Ammon's horn (tissue), 1 donor: ENCODE results near the gene ATCAY.
"Not testable (repeated sequence)": the region's sequence is repeated elsewhere in the genome, so short reads cannot be mapped to it uniquely, and the experiment has no call there.

Source experiments
- DNase-seq: peaks from one replicate; pipeline ENCODE4 v3.0.0-alpha.2; 2016; ENCODE audit warnings: low spot score

The ATCAY gene

DNA sequence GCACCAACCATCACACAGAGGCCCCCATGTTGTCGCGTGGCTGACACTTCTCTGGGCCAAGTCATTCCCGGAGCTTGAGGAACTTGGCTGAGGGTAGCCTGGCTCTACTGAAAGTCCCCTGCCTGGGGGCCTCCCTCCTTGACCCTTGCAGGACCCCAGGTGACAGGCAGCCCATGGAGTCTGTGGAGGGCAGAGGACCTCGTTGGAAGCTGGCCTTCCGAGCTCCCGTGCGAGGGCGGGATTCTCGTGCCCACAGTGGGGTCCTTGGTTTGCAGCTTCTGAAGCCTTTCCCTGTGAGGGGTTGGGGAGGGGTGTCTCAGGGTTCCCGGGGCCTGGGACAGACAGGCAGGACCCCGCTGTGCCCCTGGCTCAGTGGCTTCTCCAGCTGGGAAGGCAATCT lies 68.8 kb downstream of the ATCAY start:
- DNase-seq: no peak

DNA sequence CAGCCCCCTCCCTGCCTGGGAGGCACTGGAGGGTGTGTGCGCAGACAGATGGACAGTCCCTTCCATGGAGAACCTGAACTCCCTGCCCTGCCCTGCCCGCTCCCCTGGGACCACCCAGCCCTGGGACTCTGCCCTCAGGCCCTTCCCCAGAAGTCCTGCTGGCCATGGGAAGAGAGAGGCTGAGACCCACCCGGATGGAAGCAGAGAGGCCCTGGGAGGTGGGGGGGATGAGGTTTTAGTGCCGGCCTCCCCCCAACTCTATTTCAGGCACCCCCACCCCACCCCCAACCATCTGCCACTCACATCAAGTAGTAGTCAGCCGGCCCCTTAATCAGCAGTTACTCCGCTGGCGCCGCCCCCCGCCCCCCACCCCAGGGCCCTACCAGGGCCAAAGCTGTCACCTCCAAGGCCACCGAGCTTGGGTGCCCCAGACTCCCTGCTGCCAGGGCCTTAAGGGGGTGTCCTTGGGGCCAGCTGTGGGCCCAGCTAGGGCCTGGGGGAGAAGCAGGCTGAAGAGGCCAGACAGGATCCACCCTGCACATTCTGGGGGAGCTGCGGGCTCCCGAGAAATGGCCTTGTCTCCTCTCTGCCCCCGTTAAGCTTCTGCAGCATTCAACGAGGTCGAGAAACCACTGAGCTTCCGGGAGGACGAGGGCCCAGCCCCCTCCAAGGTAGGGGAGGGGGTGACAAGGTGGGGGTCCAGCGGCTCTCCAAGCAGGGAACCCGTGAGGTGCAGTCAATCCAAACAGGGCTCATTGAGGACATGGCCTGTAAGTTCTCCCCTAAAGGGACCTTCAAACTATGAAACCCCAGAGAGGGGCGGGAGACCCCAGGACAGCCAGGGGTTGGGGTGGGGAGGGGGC lies 69.7 kb downstream of the ATCAY start:
- DNase-seq: no peak

GRCh38 chr19:3950871-3951861 lies 70.7 kb downstream of the ATCAY start:
- DNase-seq: no peak

- DNase-seq: not testable (repeated sequence)
Measured at GRCh38 chr19:3952755-3953276, 72.3 kb downstream of the ATCAY start.

- no peak for DNase-seq
Measured at GRCh38 chr19:3954107-3954506, 73.6 kb downstream of the ATCAY start.

DNA sequence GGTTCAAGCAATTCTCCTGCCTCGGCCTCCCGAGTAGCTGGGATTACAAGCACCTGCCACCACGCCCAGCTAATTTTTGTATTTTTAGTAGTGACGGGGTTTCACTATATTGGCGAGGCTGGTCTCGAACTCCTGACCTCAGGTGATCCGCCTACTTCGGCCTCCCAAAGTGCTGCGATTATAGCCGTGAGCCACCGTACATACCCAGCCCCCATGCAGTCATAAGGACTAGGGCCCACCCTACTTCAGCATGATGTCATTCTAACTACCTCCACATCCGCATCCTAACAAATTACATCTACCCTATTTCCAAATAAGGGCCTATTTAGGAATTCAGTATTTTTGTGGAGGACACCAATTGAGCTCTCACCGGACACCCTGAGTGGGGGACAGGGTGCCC lies 74.8 kb downstream of the ATCAY start:
- DNase-seq: not testable (repeated sequence)

DNA sequence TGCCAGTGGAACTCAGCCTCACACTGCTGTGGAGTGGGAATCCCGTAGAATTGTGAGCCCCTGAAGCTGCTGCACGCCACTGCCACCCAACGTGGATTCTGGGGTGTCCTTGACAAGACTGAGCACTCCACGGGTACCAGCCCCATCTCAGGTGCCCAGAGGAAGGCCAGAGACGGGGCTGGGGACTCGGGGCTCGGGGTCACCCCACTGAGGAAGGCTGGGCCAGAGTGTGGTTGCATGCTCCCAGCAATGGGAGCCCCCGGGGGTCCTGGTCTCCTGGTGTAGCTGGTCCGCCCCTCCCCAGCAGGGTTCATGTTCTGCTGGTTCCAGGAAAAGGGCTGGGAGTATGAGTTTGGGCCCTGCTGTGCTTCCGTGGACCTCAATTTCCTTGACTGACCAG lies 75.2 kb downstream of the ATCAY start:
- no peak for DNase-seq

DNA sequence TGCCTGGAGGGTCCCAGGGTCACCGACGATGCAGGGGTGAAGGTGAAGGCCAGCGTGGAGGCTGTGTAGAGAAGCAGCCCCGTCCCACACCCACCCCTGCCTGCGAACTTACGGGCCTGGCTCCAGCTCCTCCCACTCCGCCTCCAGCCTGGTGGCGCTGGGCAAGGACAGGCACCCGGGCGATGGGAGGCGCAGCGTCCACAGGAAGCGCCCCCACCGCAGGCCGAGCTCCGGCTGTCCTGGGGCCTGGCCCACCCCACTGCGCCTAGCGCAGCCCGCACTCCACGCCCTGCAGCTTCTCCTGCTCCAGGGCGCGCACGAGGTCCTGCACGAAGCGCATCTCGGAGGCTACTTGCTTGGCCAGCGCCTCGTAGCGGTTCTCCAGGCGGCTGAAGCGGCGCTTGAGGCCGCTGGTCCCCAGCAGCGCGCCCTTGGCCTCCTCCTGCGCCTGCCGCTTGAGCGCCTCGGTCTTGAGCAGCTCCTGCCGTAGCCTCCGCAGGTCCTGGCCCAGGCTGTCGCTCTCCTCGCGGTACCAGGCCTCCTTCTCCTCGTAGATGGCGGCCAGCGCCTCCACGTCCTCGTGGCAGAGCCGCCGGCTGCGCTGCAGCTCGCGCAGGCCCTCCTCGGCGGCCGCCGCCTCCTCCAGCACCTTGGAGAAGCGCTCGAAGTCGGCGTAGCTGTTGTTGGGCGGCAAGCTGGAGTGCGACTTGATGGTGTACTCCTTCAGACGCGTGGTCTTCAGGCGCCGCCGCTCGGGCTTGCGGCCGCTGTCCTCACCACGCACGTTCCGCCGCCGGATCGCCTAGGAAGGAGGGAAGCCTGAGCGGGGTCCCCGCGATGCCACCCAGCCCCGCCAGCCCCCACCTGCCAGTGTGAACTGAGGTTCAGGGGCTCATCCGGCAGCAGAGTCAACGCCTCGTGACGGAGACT lies 78.6 kb downstream of the ATCAY start:
- DNase-seq: no peak

DNA sequence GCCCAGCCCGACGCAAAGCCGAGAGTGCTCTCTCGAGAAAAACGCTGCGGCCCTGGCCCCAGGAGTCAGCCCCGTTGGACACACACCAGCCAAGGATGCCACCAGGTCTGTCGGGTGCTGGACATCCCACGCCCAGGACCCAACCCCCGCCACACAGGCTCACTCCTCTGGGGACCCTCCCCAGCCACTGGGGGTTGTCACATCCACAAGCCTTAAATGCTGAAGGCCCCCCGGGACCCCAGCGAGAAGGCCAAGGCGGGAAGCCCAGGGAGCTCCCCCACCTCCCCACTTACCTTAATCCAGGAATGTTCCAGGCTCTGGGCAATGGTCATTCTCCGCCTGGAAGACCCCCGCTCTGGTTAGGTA lies 79.3 kb downstream of the ATCAY start:
- no peak for DNase-seq

GRCh38 chr19:3961007-3961406 lies 80.5 kb downstream of the ATCAY start:
- no peak for DNase-seq

DNA sequence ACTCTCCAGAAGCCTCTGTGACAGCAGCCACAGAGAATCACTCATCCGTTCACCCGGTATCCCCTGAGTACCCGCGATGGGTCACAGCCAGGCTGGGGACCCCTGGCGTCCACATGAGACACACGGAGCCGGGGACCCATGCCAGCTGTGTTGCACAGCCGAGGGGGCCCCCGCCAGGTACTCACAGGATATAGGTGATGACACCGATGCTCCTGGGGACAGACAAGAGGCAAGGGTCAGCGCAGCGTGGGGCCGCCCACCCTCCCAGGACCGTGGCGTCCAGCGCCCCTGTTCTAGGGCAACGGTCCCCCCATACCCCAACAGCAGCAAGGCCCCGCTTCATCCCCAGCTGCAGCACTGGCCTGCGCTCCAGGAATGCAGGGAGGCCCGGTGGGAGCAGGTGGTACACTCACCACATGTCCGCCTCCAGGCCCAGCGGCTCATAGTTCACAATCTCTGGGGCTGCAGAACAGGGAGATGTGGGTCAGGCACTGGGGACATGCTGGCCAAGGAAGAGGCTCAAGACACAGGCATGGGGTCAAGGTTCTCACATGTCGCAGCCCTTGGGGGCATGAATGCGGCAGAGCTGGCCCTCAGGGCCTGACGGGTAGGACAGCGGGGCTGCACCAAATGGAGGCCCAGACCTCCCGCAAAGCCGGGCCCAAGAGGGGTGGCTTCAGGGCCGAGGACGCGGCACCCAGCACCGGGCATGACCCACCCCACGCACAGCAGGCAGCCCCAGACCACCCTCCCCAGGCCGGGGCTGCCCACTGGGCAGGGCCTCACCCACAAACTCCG lies 83.2 kb downstream of the ATCAY start:
- no peak for DNase-seq

DNA sequence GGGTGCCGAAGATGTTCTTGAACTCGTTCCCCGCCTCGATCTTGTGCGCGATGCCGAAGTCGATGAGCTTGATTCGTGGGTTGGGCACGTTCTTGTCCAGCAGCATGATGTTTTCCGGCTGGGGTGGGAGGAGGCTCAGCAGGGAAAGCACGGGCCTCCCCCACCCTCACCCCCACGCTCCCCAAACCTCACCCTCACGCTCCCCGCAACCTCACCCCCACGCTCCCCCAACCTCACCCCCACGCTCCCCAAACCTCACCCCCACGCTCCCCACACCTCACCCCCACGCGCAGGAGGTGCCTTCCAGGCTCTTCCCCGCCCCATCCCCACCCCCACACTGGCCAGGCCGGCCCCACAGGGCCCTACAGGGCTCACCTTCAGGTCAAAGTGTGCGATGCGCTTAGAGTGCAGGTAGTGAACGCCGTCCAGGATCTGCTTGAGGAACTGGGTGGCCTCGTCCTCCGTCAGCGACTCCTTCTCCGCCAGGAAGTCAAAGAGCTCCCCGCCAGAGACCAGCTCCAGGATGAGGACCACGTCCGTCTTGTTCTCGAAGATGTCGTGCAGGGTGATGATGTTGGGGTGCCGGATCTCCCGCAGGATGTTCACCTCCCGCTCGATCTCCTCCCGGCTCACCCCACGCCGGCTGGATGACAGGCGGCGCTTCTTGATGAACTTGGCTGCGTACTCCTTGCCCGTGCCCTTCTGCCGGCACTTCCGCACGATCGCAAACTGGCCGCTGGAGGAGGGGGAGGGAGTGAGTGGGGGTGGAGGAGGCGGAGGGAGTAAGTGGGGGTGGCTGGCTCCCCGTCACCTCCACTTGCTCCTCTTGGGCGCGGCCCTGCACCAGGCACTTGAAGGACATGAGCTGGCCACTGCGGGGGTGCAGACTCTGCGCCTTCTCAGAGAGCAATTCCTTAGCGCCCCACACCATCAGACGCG lies 84.0 kb downstream of the ATCAY start:
- no peak for DNase-seq

DNA sequence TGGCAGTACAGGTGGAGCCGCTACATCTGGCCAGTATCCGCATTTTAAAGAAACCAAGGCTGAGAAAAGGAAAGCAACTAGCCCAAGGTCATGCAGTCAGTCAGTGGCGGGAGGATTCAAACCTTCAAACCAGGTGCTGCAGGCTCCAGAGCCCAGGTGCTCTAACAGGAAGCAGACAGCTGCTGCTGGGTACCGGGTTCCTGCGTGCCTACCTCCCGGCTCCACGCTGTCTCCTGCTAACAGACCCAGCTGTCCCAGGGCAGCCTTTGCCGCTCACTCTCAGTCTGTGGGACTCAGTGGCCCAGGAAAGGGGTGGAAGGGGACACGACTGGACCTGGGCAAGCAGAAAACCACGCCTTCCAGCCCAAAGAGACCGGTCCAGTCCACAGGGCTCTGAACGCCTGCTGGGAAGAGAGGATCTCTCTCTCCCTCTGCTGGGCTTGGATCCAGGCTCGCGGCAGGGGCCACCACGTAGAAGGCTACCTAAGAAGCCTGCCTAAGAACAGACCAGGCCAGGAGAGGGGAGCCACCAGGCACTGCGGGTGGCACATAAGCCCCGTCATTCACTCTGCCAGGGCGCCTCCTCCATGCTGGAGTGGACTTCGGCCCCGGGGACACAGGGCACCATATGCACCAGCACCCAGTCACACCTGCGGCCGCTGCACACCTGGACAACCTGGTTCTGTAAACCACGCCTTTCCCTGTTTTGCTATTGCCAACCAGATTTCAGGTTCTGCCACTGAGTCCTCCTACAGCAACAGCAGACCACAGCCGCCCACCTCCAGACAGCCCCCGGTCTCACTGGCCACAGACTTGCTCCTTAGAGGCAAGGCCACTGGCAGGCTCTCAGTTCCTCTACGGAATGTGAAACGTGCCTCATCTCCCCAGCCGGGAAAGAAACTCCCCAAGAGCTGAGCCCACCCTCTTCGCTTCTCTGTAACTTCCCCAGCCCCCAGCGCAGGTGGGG lies 85.8 kb downstream of the ATCAY start:
- no peak for DNase-seq

GRCh38 chr19:3967983-3968382 lies 87.5 kb downstream of the ATCAY start:
- not testable (repeated sequence) for DNase-seq

- DNase-seq: peak; percentile 72
Measured at GRCh38 chr19:3968556-3969434, 88.3 kb downstream of the ATCAY start.

GRCh38 chr19:3969435-3970312 lies 89.2 kb downstream of the ATCAY start:
- no peak for DNase-seq
